ENCODE measurements around the gene SYNGR2. TPM values are rescaled to one million over a fixed set of nuclear protein-coding genes. Genes with fewer than 3 reads are reported as not detected.

Gene SYNGR2
- total RNA-seq, 1 donor from 2014 or later, result 115 TPM

DNA sequence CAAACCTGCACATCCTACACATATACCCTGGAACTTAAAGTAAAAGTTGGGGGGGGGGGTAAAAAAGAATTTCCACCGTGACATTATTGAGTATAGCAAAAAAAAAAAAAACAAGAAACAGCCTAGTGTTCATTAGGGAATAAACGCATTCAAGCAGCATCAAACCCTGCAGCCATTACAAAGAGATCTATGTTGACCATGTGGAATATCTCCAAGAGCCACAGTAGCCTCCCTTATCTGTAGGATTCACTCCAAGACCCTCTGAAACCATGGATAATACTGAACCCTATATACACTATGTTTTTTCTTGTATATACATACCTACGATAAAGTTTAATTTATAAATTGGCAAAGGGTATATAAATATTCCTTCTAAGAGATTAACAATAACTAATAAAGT lies 40.1 kb downstream of the SYNGR2 start:
- TF ChIP-seq, protein P1, sequence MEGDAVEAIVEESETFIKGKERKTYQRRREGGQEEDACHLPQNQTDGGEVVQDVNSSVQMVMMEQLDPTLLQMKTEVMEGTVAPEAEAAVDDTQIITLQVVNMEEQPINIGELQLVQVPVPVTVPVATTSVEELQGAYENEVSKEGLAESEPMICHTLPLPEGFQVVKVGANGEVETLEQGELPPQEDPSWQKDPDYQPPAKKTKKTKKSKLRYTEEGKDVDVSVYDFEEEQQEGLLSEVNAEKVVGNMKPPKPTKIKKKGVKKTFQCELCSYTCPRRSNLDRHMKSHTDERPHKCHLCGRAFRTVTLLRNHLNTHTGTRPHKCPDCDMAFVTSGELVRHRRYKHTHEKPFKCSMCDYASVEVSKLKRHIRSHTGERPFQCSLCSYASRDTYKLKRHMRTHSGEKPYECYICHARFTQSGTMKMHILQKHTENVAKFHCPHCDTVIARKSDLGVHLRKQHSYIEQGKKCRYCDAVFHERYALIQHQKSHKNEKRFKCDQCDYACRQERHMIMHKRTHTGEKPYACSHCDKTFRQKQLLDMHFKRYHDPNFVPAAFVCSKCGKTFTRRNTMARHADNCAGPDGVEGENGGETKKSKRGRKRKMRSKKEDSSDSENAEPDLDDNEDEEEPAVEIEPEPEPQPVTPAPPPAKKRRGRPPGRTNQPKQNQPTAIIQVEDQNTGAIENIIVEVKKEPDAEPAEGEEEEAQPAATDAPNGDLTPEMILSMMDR (IDR thresholded peaks at IDR 0.05), result no peak
- Histone ChIP-seq H3K4me1 (no peaks in the 10 kb centered on the region), H3K4me3 (no peak overlapping the region), H3K27me3 (no peaks in the 10 kb centered on the region), H3K36me3 (peaks cover 0 to 4% of the 10 kb centered on the region in 2 donors), H3K27ac (no peak overlapping the region), H3K9me3 (no peaks in the 10 kb centered on the region)
- intact Hi-C loops (cut with DNase I), result no loop called here
- no peak for DNase-seq (ENCODE audit: low spot score in 2 of 2)

DNA sequence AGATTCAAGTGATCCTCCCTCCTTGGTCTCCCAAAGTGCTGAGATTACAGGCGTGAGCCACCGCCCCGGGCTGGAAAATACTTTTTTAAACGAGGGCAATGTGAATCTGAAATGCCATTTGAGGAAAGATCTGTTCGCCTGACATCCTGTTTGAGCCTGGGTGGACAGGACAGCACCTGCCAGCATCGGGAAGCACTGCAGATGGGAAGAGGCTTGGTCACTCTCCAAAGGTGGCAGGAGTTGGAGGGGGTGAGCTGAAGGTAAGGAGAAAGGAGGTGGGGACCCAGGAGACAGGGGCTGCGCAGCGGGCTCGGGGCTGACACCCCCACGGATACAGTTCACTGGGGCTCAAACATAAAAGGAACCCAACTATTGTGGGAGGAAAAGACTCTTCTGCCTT lies 41.7 kb downstream of the SYNGR2 start:
- DNase-seq (ENCODE audit: low spot score in 2 of 2), result no peak
- H3K27ac ChIP-seq, result no peak overlapping the region
- intact Hi-C loops (cut with DNase I), result no loop called here

DNA sequence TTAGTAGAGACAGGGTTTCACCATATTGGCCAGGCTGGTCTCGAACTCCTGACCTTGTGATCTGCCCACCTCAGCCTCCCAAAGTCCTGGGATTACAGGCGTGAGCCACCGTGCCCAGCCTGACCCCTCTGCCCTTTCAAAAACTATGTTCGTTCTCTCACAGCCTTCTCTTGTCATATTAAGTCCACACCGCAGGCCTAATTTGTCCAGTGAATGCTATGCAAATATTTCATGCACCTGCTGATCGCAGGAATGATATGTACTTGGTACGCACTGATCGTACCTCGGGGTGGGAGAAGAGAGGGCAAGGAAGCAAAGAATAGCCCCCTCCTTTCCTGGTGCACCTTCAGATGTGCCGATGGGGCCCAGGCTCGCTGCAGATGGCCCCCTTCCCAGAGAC lies 42.7 kb downstream of the SYNGR2 start:
- Histone ChIP-seq H3K27me3 (no peaks in the 10 kb centered on the region), H3K36me3 (peaks cover 0 to 4% of the 10 kb centered on the region in 2 donors), H3K4me3 (no peak overlapping the region), H3K4me1 (peaks cover 4 to 5% of the 10 kb centered on the region in 2 donors), H3K9me3 (no peaks in the 10 kb centered on the region), H3K27ac (no peak overlapping the region)
- intact Hi-C loops (cut with DNase I), result no loop called here
- TF ChIP-seq, protein P1 (IDR thresholded peaks at IDR 0.05), result no peak
- no peak for DNase-seq (ENCODE audit: low spot score in 2 of 2)

More for the DNA sequence above, 41.7 kb downstream of the SYNGR2 start:
- H3K4me3 ChIP-seq, result no peak overlapping the region
- no peaks in the 10 kb centered on the region for H3K27me3 ChIP-seq
- TF ChIP-seq, protein P1 (IDR thresholded peaks at IDR 0.05), result no peak
- H3K4me1 ChIP-seq, result peaks cover 4 to 5% of the 10 kb centered on the region in 2 donors
- H3K9me3 ChIP-seq, result no peaks in the 10 kb centered on the region
- peaks cover 0 to 4% of the 10 kb centered on the region in 2 donors for H3K36me3 ChIP-seq

DNA sequence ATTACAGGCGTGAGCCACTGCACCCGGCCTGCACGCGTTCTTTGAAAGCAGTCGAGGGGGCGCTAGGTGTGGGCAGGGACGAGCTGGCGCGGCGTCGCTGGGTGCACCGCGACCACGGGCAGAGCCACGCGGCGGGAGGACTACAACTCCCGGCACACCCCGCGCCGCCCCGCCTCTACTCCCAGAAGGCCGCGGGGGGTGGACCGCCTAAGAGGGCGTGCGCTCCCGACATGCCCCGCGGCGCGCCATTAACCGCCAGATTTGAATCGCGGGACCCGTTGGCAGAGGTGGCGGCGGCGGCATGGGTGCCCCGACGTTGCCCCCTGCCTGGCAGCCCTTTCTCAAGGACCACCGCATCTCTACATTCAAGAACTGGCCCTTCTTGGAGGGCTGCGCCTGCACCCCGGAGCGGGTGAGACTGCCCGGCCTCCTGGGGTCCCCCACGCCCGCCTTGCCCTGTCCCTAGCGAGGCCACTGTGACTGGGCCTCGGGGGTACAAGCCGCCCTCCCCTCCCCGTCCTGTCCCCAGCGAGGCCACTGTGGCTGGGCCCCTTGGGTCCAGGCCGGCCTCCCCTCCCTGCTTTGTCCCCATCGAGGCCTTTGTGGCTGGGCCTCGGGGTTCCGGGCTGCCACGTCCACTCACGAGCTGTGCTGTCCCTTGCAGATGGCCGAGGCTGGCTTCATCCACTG lies 45.8 kb downstream of the SYNGR2 start, which contains the start of gene BIRC5:
BIRC5 (plus strand) TSS at position 238 of the 690 bp plus-strand sequence; CDS start at position 302, 64 bp downstream.
- peak; percentile 31 to 92 for DNase-seq (ENCODE audit: low spot score in 2 of 2)
- no peak within 1 kb of the TSS for H3K27ac ChIP-seq
- H3K36me3 ChIP-seq, result no peaks in the 10 kb centered on the region
- H3K9me3 ChIP-seq, result no peaks in the 10 kb centered on the region
- no peaks in the 10 kb centered on the region for H3K27me3 ChIP-seq
- TF ChIP-seq, protein P1 (IDR thresholded peaks at IDR 0.05), result no peak
- intact Hi-C loops (cut with DNase I), result no loop called here
- peak within 1 kb of the TSS; percentile 27 to 59 for H3K4me3 ChIP-seq
- peaks cover 4 to 5% of the 10 kb centered on the region in 2 donors for H3K4me1 ChIP-seq

DNA sequence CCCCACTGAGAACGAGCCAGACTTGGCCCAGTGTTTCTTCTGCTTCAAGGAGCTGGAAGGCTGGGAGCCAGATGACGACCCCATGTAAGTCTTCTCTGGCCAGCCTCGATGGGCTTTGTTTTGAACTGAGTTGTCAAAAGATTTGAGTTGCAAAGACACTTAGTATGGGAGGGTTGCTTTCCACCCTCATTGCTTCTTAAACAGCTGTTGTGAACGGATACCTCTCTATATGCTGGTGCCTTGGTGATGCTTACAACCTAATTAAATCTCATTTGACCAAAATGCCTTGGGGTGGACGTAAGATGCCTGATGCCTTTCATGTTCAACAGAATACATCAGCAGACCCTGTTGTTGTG lies 46.3 kb downstream of the SYNGR2 start:
- no peaks in the 10 kb centered on the region for H3K36me3 ChIP-seq
- DNase-seq (ENCODE audit: low spot score in 2 of 2), result no peak
- no peaks in the 10 kb centered on the region for H3K27me3 ChIP-seq
- TF ChIP-seq, protein P1 (IDR thresholded peaks at IDR 0.05), result no peak
- intact Hi-C loops (cut with DNase I), result no loop called here
- H3K9me3 ChIP-seq, result no peaks in the 10 kb centered on the region
- H3K4me3 ChIP-seq, result peak overlapping the region in 1 of 2 donors; percentile 59
- H3K27ac ChIP-seq, result no peak overlapping the region
- peaks cover 4 to 5% of the 10 kb centered on the region in 2 donors for H3K4me1 ChIP-seq
